Liver (tissue), 3 donors: Measurements from ENCODE around the gene TGM3.

Source experiments
- ATF3 ChIP-seq: IDR thresholded peaks from 2 replicates; pipeline ENCODE4 v1.6.1; 2016; ENCODE audit warnings: antibody characterized with exemption
- CTCF ChIP-seq: fragments of 150-350 bp; IDR thresholded peaks from 2 replicates; pipeline ENCODE4 v1.5.1; 2017; ENCODE audit warnings: improper control_type of control experiment, low read depth, low read length; ENCODE audit not compliant: missing input control
- EGR1 ChIP-seq, 2 donors: IDR thresholded peaks; 2 replicates each; pipeline ENCODE4 v1.6.1; 2016 to 2018; ENCODE audit warnings: antibody characterized with exemption in 2 of 2, low read depth in 2 of 2
- FOXA1 ChIP-seq: IDR thresholded peaks from 2 replicates; pipeline ENCODE4 v1.6.1; 2016; ENCODE audit warnings: antibody characterized with exemption
- HNF4A ChIP-seq, 2 donors: conservative IDR thresholded peaks; 2 replicates each; pipeline ENCODE4 v1.6.1; 2016; ENCODE audit warnings: antibody characterized with exemption in 2 of 2, mild to moderate bottlenecking in 2 of 2
- JUND ChIP-seq, 2 donors: IDR thresholded peaks; 2 replicates each; pipeline ENCODE4 v1.6.1; 2016; ENCODE audit warnings: antibody characterized with exemption in 2 of 2
- MAX ChIP-seq: IDR thresholded peaks from 2 replicates; pipeline ENCODE4 v1.6.1; 2016; ENCODE audit warnings: antibody characterized with exemption
- RAD21 ChIP-seq, 2 donors: IDR thresholded peaks; 2 replicates each; pipeline ENCODE4 v1.6.1; 2016; ENCODE audit warnings: antibody characterized with exemption in 2 of 2, mild to moderate bottlenecking in 2 of 2
- REST ChIP-seq: IDR thresholded peaks from 2 replicates; pipeline ENCODE4 v1.6.1; 2016; ENCODE audit warnings: antibody characterized with exemption, mild to moderate bottlenecking
- RXRA ChIP-seq, 2 donors: IDR thresholded peaks; 2 replicates each; pipeline ENCODE4 v1.6.1; 2017 to 2018; ENCODE audit warnings: antibody characterized with exemption in 2 of 2, mild to moderate bottlenecking in 1 of 2
- SP1 ChIP-seq: IDR thresholded peaks from 2 replicates; pipeline ENCODE4 v1.6.1; 2018; ENCODE audit warnings: antibody characterized with exemption, mild to moderate bottlenecking
- TAF1 ChIP-seq: conservative IDR thresholded peaks from 2 replicates; pipeline ENCODE4 v1.6.1; 2016; ENCODE audit warnings: antibody characterized with exemption, mild to moderate bottlenecking
- YY1 ChIP-seq: IDR thresholded peaks from 2 replicates; pipeline ENCODE4 v1.6.1; 2016; ENCODE audit warnings: antibody characterized with exemption, mild to moderate bottlenecking
- donor health status: healthy.
- donor health status: healthy.

DNA sequence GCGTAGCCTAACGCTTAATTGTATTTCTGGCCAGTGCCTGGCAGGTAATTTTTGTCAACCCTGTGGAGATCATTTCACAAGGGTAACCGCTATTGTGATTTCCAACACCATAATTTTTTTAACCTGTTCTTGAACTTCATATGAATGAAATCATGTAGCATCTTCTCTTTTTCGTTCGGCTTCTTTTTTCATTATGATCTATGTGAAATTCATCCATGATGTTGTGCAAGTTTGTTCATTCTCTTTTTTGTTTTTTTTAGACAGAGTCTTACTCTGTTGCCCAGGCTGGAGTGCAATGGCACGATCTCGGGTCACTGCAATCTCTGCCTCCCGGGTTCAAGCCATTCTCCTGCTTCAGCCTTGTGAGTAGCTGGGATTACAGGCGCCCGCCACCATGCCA is 42.5 kb upstream of the TGM3 start:
- TF ChIP-seq CTCF (no peak), FOXA1 (no peak), HNF4A (conservative IDR thresholded peaks at IDR 0.05) (no peak), YY1 (no peak), EGR1 (IDR thresholded peaks at IDR 0.05; ENCODE audit: low read depth in 2 of 2) (no peak), RXRA (IDR thresholded peaks at IDR 0.05) (no peak), ATF3 (no peak), MAX (no peak), SP1 (no peak), RAD21 (IDR thresholded peaks at IDR 0.05) (no peak), JUND (IDR thresholded peaks at IDR 0.05) (no peak), REST (no peak), TAF1 (no peak)
